Hematopoietic multipotent progenitor cell treated with erythropoietin and hydrocortisone succinate and interleukin-3 and kit ligand, for 4 days (in vitro differentiated cells): ENCODE measurements around the gene GPR3.
"Not testable (repeated sequence)": the region's sequence is repeated elsewhere in the genome, so short reads cannot be mapped to it uniquely, and the experiment has no call there.

ENCODE experiments used
- DNase-seq: peaks from one replicate; pipeline ENCODE4 v3.0.0-alpha.2; 2015

GPR3 gene

GRCh38 chr1:27402349-27402754 is 9.9 kb downstream of the GPR3 start:
- DNase-seq = peak; percentile 85

DNA sequence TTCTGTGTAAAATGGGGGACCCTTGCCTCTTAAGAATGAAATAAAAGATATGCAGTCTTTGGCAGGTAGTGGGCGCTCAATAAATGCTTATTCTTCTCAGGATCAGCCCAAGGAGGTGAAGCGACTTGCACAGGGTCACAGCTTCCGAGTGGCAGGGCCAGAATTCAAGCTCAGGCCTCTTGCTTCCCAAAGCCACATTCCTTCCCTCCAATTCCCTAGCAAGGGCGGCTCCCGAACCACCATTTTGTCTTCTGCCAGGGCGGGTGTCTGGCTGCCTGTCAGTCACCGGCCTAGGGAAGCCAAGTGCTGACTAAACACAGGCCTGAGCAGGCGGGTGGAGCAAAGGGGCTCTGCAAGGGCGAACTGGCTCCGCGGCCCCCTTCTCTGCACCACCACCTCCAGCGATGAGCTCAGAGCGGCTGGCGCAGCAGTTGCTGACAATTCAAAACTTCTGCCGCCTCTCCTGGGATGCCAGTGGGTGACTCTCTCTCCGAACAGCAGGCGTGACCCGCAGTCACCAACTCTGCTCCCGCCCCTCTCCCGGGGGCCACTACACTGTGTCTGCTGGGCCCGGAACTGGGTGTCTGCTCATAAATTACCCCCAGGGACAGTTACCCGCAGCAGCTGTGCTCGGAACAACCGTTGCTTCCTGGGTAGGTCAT is 10.8 kb downstream of the GPR3 start:
- peak; percentile 83 for DNase-seq

- DNase-seq = peak; percentile 37
These were observed 11.5 kb downstream of the GPR3 start for GRCh38 chr1:27403931-27404330.

DNA sequence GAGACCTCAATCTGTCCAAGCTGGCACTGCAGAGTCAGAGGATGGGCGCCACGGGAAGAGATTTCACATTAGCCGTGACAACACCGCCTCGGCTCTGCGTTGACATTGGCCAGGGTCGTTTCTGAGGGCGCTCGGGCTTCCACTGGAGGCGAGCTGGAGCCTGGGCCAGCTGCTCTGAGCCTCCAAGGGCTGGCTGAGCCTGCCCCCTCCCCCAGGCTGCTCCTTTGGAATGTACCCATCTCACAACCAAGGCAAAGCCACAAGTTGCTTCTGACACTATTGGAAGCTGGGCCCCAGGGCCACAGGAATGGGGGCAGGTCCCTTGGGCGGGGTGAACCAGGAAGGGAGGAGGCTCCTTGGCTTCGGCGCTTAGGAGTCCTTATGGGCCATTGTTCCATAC is 12.7 kb downstream of the GPR3 start:
- no peak for DNase-seq

GRCh38 chr1:27405598-27406361 is 13.4 kb downstream of the GPR3 start:
- DNase-seq = not testable (repeated sequence)

GRCh38 chr1:27406362-27406680 is 13.9 kb downstream of the GPR3 start:
- DNase-seq = no peak

DNA sequence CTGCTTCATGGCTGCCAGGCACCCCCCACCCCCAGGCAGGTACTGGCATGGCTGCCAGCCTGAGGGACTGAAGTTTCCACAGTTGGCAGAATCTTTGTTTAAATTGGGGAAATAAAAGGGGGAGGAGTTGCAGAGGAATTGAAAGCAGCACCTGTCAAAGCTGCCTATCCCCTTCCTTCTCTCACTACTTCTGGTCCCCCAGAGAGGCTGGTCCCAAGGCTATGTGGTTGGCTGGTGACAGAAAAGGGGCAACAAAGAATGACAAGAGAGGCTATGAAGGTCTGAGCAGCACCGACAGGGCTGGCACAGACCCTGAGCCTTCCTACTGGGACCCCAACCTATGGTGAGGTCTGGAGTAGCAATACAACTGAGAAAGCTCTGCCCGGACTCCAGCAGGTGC is 14.4 kb downstream of the GPR3 start:
- not testable (repeated sequence) for DNase-seq

DNA sequence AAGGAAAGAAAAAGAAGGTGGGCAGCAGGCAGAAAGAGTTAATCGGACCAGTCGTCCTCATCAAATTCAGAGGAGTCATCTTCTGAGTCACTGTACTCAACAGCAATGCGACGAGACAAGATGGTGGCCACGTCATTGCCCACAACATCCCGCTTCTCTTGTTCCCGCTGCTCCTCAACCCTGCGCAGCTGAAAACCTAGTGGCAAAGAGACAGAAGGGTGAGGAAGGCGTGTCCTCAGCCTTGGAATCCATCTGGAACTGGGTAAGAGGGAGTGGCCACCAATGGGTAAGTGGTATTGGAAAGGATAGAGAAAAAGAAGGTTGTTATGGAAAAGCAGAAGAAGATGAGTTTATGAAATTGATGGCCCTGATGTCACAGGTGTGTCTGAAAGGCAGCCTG is 15.7 kb downstream of the GPR3 start:
- no peak for DNase-seq

- no peak for DNase-seq
These were observed 17.2 kb downstream of the GPR3 start for GRCh38 chr1:27409669-27410068.

DNA sequence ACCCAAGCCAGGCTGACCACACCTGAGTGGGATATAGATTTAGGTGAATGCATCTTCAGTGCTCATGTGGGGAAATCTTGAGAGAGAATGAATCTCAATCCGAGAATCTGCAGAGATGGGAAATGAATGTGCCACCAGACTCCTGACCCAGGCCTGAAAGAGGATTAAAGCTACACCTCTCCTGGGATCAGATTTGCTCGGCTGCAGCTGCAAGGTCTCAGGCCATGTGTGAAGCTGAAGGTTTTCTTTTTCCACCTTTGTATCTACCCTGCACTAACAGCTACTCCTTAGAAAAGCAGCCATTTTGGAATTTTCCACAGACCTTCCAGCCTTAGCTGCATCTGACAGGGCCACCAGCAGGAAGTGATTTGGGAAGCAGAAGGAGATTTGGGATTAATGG is 18.3 kb downstream of the GPR3 start:
- DNase-seq = no peak

DNA sequence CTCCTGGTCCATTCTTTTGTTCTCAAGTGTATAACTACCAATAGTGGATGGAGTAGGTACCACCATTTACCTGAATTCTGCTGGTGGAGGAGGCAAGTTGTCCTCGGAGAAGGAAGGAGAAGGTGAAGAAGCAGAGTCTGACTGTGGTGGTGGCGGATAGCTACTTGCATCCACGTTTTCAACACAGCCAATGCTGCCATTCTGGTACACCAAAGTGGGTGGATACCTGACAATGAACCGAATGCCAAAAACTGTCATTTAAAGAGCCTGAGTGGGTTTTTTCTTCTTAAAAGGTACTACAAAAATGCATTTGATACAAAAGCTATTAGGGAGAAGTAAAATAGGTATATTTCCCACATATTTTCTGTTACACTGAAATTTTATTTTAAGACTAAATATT is 20.1 kb downstream of the GPR3 start:
- DNase-seq = no peak

- peak; percentile 57 for DNase-seq
These were observed 20.6 kb downstream of the GPR3 start for GRCh38 chr1:27413004-27413403.

GRCh38 chr1:27414091-27414490 is 21.7 kb downstream of the GPR3 start:
- DNase-seq = no peak

- DNase-seq = peak; percentile 92
These were observed 24.1 kb downstream of the GPR3 start for GRCh38 chr1:27416387-27417111.

- DNase-seq = no peak
These were observed 25.3 kb downstream of the GPR3 start for GRCh38 chr1:27417713-27418112.

DNA sequence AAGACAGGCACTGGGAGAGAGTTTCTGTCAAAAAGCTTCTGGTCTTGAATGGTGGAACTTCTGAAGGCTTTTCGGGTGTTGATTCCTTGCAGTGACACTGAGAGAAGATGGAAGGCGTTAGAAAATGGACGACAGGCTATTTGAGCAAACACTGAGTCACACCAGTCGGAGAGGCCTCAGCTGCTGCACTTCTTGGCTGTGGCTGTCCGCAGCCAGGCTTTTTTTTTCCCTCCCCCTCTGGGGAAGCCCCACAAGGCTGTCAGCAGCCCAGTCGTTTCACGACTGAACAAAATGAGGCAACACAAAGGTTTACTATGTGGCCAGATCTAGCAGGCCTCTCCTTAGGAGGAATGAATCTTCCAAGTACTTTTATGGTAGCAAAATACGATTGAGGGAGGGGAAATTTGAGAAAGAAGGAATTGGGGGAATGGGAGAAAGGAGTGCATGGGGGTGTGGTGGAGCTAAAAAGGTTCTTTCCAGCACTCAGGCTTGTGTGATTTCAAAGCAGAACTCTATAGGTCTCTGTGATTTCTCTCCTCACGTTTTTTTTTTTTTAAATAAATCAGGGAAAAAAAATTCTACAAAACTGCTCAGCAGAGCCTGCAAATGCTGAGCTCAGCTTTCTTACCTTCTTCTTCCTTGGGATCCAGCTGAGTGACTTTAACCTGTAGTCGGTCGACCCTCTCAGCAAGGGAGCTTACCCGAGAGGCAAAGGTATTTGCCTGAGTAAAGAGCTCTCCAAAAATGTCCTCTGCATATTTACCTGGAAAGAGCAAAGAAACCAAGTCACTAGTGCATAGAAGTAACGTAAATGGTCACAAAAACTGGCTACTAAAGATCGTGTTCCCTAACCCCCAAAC is 26.1 kb downstream of the GPR3 start:
- no peak for DNase-seq

DNA sequence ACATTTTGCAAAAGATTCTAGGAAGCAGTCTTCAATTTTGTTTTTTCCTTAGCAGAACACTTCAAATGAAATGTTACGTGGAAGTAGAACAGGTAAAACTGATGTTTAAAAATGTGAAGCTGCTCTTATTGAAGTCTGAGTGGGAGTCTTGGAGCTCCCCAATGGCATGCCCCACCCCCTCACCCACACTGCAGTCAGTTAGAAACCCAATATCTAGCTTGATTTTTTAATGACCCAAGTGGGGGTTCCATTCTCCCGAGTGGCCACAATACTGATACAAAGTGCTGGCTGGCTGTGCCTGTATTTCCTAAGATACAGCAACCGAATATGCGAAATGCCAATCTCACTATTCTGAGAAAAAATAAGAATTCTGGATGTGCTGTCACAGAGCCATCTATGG is 31.3 kb downstream of the GPR3 start:
- no peak for DNase-seq

DNA sequence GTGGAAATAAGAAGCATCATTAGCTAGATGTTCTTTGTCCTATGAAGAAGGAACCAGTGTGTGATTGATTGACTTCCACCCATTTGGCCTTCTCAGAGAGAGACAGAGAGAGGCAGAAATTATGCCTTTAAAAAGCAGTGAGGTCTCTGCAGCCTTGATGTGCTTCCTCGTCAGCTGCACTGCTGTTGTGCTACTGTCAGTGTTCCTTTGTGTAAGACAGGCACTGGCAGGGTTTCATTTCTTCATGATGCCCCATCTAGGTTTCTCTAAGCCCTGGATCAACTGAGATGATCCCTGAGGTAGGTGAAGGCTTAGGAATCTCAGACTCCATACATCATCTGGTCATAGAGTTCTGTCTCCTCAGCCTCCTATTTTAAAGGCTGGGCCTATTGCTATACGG is 34.9 kb downstream of the GPR3 start:
- peak; percentile 19 for DNase-seq

GRCh38 chr1:27427816-27428315 is 35.4 kb downstream of the GPR3 start:
- DNase-seq = peak; percentile 19

DNA sequence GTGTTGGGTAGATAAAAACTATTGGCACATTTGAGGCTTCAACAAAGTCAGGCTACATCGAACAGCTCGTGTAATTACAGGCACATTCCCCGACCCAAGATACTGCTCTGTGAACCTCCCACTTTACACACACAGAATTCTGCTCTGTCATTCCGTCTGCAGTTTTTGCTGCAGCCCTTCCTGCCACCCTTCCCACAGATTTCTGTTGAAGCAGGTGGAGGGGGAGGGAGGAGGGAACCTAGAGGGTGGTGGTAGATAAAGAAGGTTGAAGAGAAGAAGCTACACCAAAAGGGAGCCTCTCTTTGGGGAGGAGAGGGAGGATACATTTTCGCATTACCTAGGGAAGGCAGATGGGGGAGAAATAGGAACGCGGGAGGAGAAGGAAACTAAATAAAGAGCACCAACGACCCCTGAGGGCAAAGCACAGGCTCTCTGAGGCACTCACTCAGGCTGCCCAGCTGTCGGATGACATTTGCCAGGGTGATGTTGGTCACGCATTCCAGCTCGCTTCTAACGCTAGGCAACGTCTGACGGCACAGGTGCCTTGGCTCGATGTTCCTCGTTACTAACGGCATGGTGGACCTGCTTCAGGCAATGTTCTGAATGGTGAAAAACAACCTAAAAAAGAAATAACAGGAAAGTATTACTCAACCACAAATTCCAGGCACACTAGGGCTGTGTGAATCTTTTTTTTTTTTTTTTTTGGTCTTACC is 36.0 kb downstream of the GPR3 start:
- peak; percentile 93 for DNase-seq

DNA sequence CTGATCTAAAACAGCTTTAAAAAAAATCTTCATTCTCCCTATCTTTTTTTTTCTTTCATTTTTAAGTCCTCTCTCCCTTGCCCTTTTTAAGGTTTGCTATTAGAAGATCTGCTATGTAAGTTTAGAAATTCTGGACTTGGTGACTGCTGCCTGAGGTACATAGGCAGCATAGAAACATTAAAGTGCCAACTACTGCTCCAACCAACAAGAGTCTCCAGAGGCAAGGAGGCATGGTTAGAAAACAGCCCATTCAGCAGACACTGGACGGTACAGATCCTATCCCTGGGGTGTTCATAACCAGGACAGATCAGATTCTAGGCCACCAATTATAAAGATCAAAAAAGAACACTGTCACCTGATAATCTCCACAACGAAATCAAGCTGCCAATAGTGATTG is 36.6 kb downstream of the GPR3 start:
- DNase-seq = peak; percentile 21

DNA sequence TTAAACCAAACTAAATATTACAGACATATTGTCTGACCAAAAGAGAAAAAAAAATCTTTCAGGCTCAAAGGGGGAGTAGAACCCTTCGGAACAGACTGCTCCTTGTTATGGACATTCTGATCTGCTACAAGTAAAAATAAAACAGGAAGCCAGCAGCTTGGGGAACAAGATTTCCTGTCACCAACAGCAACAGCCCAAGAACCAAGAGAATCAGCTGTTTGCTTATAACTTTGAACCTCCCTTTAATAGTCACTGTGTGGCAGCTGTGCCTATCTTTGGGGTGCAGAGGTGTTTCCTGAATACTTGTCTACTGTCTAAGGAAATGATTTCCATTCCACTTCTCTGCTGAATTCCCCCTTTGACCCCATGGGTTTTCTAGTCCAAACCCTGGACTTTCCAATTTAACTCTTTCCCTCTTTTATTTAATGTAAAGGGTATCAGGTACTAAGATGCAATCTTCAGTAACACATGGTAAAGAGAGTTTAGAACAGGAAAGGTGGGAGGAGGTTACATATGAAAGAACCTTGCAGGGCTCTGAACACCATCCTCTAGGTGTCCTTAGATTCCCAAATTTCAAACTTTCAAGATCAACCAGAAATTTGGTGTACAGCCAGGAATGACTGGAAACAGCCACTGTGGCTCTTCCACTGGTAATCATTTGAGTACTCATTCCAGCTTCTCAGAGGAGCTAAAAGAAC is 38.6 kb downstream of the GPR3 start:
- peak; percentile 85 for DNase-seq
